ENCODE data around the gene YY1. TPM values are rescaled to one million over a fixed set of nuclear protein-coding genes. Genes with fewer than 3 reads are reported as not detected.

Gene YY1
- total and polyA plus RNA-seq, 2 experiments from 2014 or later = 88.2 to 128 TPM

MicroRNAs within 50 kb of the gene (microRNA counts, 767-probe panel; counts per million panel counts)
- microRNA hsa-miR-345-5p = not detected

Small RNA genes lying within 50 kb of the gene (microRNA-seq; reads per million reads assigned to microRNA genes)
- gene MIR345 (58.9 reads per million, percentile 59 among the genes with 10 or more reads in this experiment), gene MIR6764 (not detected)

Small RNA genes lying within 50 kb of the gene (small RNA-seq; reads per million reads assigned to genes)
- gene MIR345 (ENCODE audit: low replicate concordance) (6.4 reads per million, percentile 94 among the genes with 10 or more reads in this experiment), gene RN7SL523P (ENCODE audit: low replicate concordance) (not detected)

Other genes with a start within 250 kb of the YY1 start
- gene EVL, start 173.7 kb upstream of the YY1 start, total RNA-seq (2014; rRNA removed; shearing (Covaris generic)) = 43.9 and 50.5 TPM in 2 replicates
- gene EVL, start 173.7 kb upstream of the YY1 start, polyA plus RNA-seq (2016; fragmentation: Nextera tagmentation; extraction: Ambion mirVana) = 28.2 and 36.7 TPM in 2 replicates
- gene DEGS2, start 79.5 kb upstream of the YY1 start, total RNA-seq (2014; rRNA removed; shearing (Covaris generic)) = 0.35 and 0.63 TPM in 2 replicates
- gene DEGS2, start 79.5 kb upstream of the YY1 start, polyA plus RNA-seq (2016; fragmentation: Nextera tagmentation; extraction: Ambion mirVana) = 1.0 and 2.2 TPM in 2 replicates
- 206 TPM in 2 replicates for gene SLC25A29, start 67.3 kb downstream of the YY1 start, total RNA-seq (2014; rRNA removed; shearing (Covaris generic))
- gene SLC25A29, start 67.3 kb downstream of the YY1 start, polyA plus RNA-seq (2016; fragmentation: Nextera tagmentation; extraction: Ambion mirVana) = 65.6 and 67.3 TPM in 2 replicates
- not detected in 2 replicates for gene SLC25A47, start 84.2 kb downstream of the YY1 start, total RNA-seq (2014; rRNA removed; shearing (Covaris generic))
- not detected in 2 replicates for gene SLC25A47, start 84.2 kb downstream of the YY1 start, polyA plus RNA-seq (2016; fragmentation: Nextera tagmentation; extraction: Ambion mirVana)
- 13.1 and 15.9 TPM in 2 replicates for gene WDR25, start 137.3 kb downstream of the YY1 start, total RNA-seq (2014; rRNA removed; shearing (Covaris generic))
- gene WDR25, start 137.3 kb downstream of the YY1 start, polyA plus RNA-seq (2016; fragmentation: Nextera tagmentation; extraction: Ambion mirVana) = 7.8 and 8.5 TPM in 2 replicates